Stimulated activated CD4-positive, alpha-beta T cell treated with anti-CD3 and anti-CD28 coated beads, Interleukin-4, amount 100 ng/mL, for 24 hours (primary cell): Measurements from ENCODE around the gene CAMK1D.
"Not testable (repeated sequence)": the region's sequence is repeated elsewhere in the genome, so short reads cannot be mapped to it uniquely, and the experiment has no call there.

Experiments used
- DNase-seq: peaks from one replicate; pipeline ENCODE4 v3.0.0-alpha.2; 2020

CAMK1D gene

GRCh38 chr10:12341526-12341925, 7.8 kb upstream of the CAMK1D start:
- DNase-seq, result no peak

GRCh38 chr10:12344375-12345110, 4.8 kb upstream of the CAMK1D start:
- no peak for DNase-seq

- no peak for DNase-seq
Measured at GRCh38 chr10:12346707-12347106, 2.6 kb upstream of the CAMK1D start.

GRCh38 chr10:12348294-12348869, 965 bp upstream of the CAMK1D start:
- DNase-seq, result no peak

- no peak for DNase-seq
Measured at GRCh38 chr10:12349629-12350166, 351 bp downstream of the CAMK1D start.

- DNase-seq, result peak; percentile 52
Measured at GRCh38 chr10:12350167-12350872, 973 bp downstream of the CAMK1D start.

- no peak for DNase-seq
Measured at GRCh38 chr10:12350925-12351324, 1.6 kb downstream of the CAMK1D start.

GRCh38 chr10:12351447-12351846, 2.1 kb downstream of the CAMK1D start:
- no peak for DNase-seq

- no peak for DNase-seq
Measured at GRCh38 chr10:12351889-12352288, 2.5 kb downstream of the CAMK1D start.

GRCh38 chr10:12353399-12354242, 4.3 kb downstream of the CAMK1D start:
- no peak for DNase-seq

GRCh38 chr10:12354696-12355095, 5.3 kb downstream of the CAMK1D start:
- DNase-seq, result not testable (repeated sequence)

- no peak for DNase-seq
Measured at GRCh38 chr10:12355384-12355783, 6.0 kb downstream of the CAMK1D start.

- no peak for DNase-seq
Measured at GRCh38 chr10:12357525-12358151, 8.3 kb downstream of the CAMK1D start.

- no peak for DNase-seq
Measured at GRCh38 chr10:12358863-12359564, 9.7 kb downstream of the CAMK1D start.

- no peak for DNase-seq
Measured at GRCh38 chr10:12360461-12360860, 11.1 kb downstream of the CAMK1D start.

GRCh38 chr10:12361115-12361514, 11.8 kb downstream of the CAMK1D start:
- DNase-seq, result not testable (repeated sequence)

GRCh38 chr10:12364559-12364958, 15.2 kb downstream of the CAMK1D start:
- no peak for DNase-seq

- no peak for DNase-seq
Measured at GRCh38 chr10:12367272-12367671, 17.9 kb downstream of the CAMK1D start.

GRCh38 chr10:12369982-12370381, 20.6 kb downstream of the CAMK1D start:
- DNase-seq, result no peak

- no peak for DNase-seq
Measured at GRCh38 chr10:12372846-12373245, 23.5 kb downstream of the CAMK1D start.

GRCh38 chr10:12375076-12375504, 25.7 kb downstream of the CAMK1D start:
- DNase-seq, result no peak

GRCh38 chr10:12376211-12376610, 26.9 kb downstream of the CAMK1D start:
- no peak for DNase-seq
